OCI-LY7 (cell line): Measurements from ENCODE around the gene REXO1. TPM values are rescaled to one million over a fixed set of nuclear protein-coding genes. Genes with fewer than 3 reads are reported as not detected.

Experiments
- BruUV-seq: library from RNA; stranded (reverse); fragments of 400-500 nt; replicated peaks from 2 replicates; lab custom pipeline; 2021; lab: Mats Ljungman, UMichigan
- CTCF ChIA-PET: fragments of 300-600 bp; sonication (Branson Sonifier 250); formaldehyde crosslinking; loops from one replicate; lab custom pipeline; 2022; ENCODE audit warnings: antibody characterized with exemption; ENCODE audit not compliant: unreplicated experiment; lab: Charles Lee
- POLR2A ChIA-PET: fragments of 300-600 bp; sonication (Branson Sonifier 250); formaldehyde crosslinking; loops from one replicate; lab custom pipeline; 2022; ENCODE audit warnings: antibody characterized with exemption; lab: Charles Lee
- DNase-seq: peaks from one replicate; pipeline ENCODE4 v3.0.0-alpha.2; 2015; ENCODE audit warnings: low spot score
- H2AFZ ChIP-seq: fragments of 200-600 bp; sonication (generic), shearing (Covaris generic); 2 replicates; pipeline ENCODE4 v1.6.1; 2014; ENCODE audit warnings: mild to moderate bottlenecking, antibody characterized with exemption, low read length, moderate library complexity
- H3K27ac ChIP-seq: fragments of 200-600 bp; sonication (generic); 2 replicates; pipeline ENCODE4 v1.5.1; 2014; ENCODE audit warnings: mixed run types, low read depth, mild to moderate bottlenecking, moderate library complexity, low read length, inconsistent platforms; ENCODE audit not compliant: poor library complexity, severe bottlenecking
- H3K36me3 ChIP-seq: fragments of 200-600 bp; sonication (generic); 2 replicates; pipeline ENCODE4 v1.6.1; 2014; ENCODE audit warnings: mild to moderate bottlenecking, antibody characterized with exemption, low read length, moderate library complexity, mixed read lengths; ENCODE audit not compliant: insufficient read depth
- H3K4me1 ChIP-seq: fragments of 200-600 bp; sonication (generic); 2 replicates; pipeline ENCODE4 v1.5.1; 2014; ENCODE audit warnings: mild to moderate bottlenecking, low read length; ENCODE audit not compliant: insufficient read depth, poor library complexity, severe bottlenecking
- H3K4me2 ChIP-seq: fragments of 200-600 bp; sonication (generic); 2 replicates; pipeline ENCODE4 v1.6.1; 2014; ENCODE audit warnings: mild to moderate bottlenecking, low read length
- H3K4me3 ChIP-seq: fragments of 200-600 bp; sonication (generic); 2 replicates; pipeline ENCODE4 v1.5.1; 2014; ENCODE audit warnings: mild to moderate bottlenecking, low read depth, low read length; ENCODE audit not compliant: poor library complexity, severe bottlenecking
- H3K79me2 ChIP-seq: fragments of 200-600 bp; sonication (generic); 2 replicates; pipeline ENCODE4 v1.6.1; 2016; ENCODE audit warnings: low read depth, mild to moderate bottlenecking, low read length, moderate library complexity, mixed read lengths; ENCODE audit not compliant: insufficient read depth
- H3K9me2 ChIP-seq: fragments of 200-600 bp; sonication (generic); 2 replicates; pipeline ENCODE4 v1.6.1; 2016; ENCODE audit warnings: mild to moderate bottlenecking, low read length, mixed read lengths; ENCODE audit not compliant: insufficient read depth
- H3K9me3 ChIP-seq: fragments of 200-600 bp; sonication (generic); 2 replicates; pipeline ENCODE4 v1.6.1; 2014; ENCODE audit warnings: mild to moderate bottlenecking, mixed run types, low read length, mixed read lengths
- H4K20me1 ChIP-seq: fragments of 200-600 bp; sonication (generic); 2 replicates; pipeline ENCODE4 v1.6.1; 2014; ENCODE audit warnings: mild to moderate bottlenecking, antibody characterized with exemption, low read length, moderate library complexity, mixed read lengths; ENCODE audit not compliant: insufficient read depth
- CTCF ChIP-seq: fragments of 200-600 bp; sonication (generic); conservative IDR thresholded peaks from 2 replicates; pipeline ENCODE4 v1.5.1; 2014; ENCODE audit warnings: mild to moderate bottlenecking, antibody characterized with exemption, low read length, moderate library complexity, mixed read lengths
- EZH2phosphoT487 ChIP-seq: fragments of 200-600 bp; sonication (generic); IDR thresholded peaks from 2 replicates; pipeline ENCODE4 v1.6.1; 2018; ENCODE audit warnings: low read depth, borderline replicate concordance, mild to moderate bottlenecking, mixed run types, antibody characterized with exemption, low read length, moderate library complexity, mixed read lengths
- intact Hi-C: fragments of 100-400 bp; cut with micrococcal nuclease; formaldehyde crosslinking; loops from one replicate; pipeline ENCODE4 v1.10.0; 2022; ENCODE audit not compliant: unreplicated experiment
- total RNA-seq, 2 experiments: library from RNA; depleted of rRNA in 1 of 2; stranded (reverse); fragments of >200 nt in 1 of 2; shearing (Covaris generic) in 1 of 2; gene quantifications; 2 replicates each; pipeline ENCODE4 v1.2.3, GENCODE V29; 2014 to 2022

Gene REXO1
- total RNA-seq, 2 experiments from 2014 or later: 24.0 to 52.8 TPM

- Histone ChIP-seq H3K36me3 (no peaks in the 10 kb centered on the region), H3K4me1 (no peaks in the 10 kb centered on the region), H2AFZ (no peak overlapping the region), H3K4me2 (no peak overlapping the region), H3K9me3 (no peaks in the 10 kb centered on the region), H3K27ac (no peak overlapping the region), H3K4me3 (no peak overlapping the region), H4K20me1 (no peaks in the 10 kb centered on the region), H3K79me2 (no peaks in the 10 kb centered on the region), H3K9me2 (no peaks in the 10 kb centered on the region)
- CTCF ChIA-PET: no interaction called here
- no peak for TF ChIP-seq CTCF
- TF ChIP-seq EZH2phosphoT487: no peak
- no peak for DNase-seq
- intact Hi-C loops: no loop called here
- POLR2A ChIA-PET: no interaction called here
- BruUV-seq: no TSS peak
These were observed 68.7 kb downstream of the REXO1 start for GRCh38 chr19:1779574-1779973.

DNA sequence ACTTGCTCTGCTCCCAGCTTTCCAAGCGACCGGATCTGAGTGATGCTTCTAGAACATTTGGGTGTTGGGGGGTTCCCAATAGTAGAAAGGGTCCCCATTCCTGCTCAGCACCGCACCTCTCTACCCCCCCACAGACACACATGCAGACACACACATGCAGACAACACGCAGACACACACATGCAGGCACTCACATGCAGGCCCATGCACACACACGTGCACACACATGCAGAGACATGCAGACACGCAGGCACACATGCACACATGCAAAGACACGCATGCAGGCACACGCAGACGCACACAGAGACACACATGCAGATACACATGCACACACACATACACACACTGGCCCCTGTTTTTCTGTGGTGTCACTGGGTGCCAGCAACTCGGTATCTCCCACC is 71.1 kb downstream of the REXO1 start:
- no peak overlapping the region for H2AFZ ChIP-seq
- TF ChIP-seq CTCF: no peak
- TF ChIP-seq EZH2phosphoT487: no peak
- no peak overlapping the region for H3K27ac ChIP-seq
- no peaks in the 10 kb centered on the region for H4K20me1 ChIP-seq
- H3K79me2 ChIP-seq: no peaks in the 10 kb centered on the region
- H3K36me3 ChIP-seq: no peaks in the 10 kb centered on the region
- no peak overlapping the region for H3K4me2 ChIP-seq
- no peak overlapping the region for H3K4me3 ChIP-seq
- no peaks in the 10 kb centered on the region for H3K9me3 ChIP-seq
- POLR2A ChIA-PET: interaction anchor here (0.7 kb wide), 1 partner anchor 73 kb away, joined by 4 read pairs; no protein-coding TSS in a partner anchor
- no peaks in the 10 kb centered on the region for H3K9me2 ChIP-seq
- H3K4me1 ChIP-seq: no peaks in the 10 kb centered on the region
- intact Hi-C loops: no loop called here
- CTCF ChIA-PET: no interaction called here
- no TSS peak for BruUV-seq
- no peak for DNase-seq

- TF ChIP-seq EZH2phosphoT487 (no peak), CTCF (no peak)
- POLR2A ChIA-PET: no interaction called here
- H4K20me1 ChIP-seq: no peaks in the 10 kb centered on the region
These were observed 71.6 kb downstream of the REXO1 start for GRCh38 chr19:1776606-1777147.

More at GRCh38 chr19:1776606-1777147, 71.6 kb downstream of the REXO1 start:
- no peak for DNase-seq
- Histone ChIP-seq H3K79me2 (no peaks in the 10 kb centered on the region), H3K4me2 (no peak overlapping the region), H2AFZ (no peak overlapping the region), H3K36me3 (no peaks in the 10 kb centered on the region), H3K9me2 (no peaks in the 10 kb centered on the region), H3K9me3 (no peaks in the 10 kb centered on the region), H3K4me1 (no peaks in the 10 kb centered on the region), H3K27ac (no peak overlapping the region), H3K4me3 (no peak overlapping the region)
- intact Hi-C loops: no loop called here
- no TSS peak for BruUV-seq
- CTCF ChIA-PET: no interaction called here
